MM.1S (cell line): Measurements from ENCODE around the gene DTL.

Experiments used
- DNase-seq: peaks from one replicate; pipeline ENCODE4 v3.0.0-alpha.2; 2015
- H2AFZ ChIP-seq: fragments of 300-600 bp; sonication (generic); 2 replicates; pipeline ENCODE4 v1.6.0; 2016; ENCODE audit warnings: antibody characterized with exemption, low read length
- H3F3A ChIP-seq: fragments of 300-600 bp; sonication (generic); 2 replicates; pipeline ENCODE4 v1.6.1; 2016; ENCODE audit warnings: mild to moderate bottlenecking, antibody characterized with exemption, low read length, moderate library complexity, mixed read lengths; ENCODE audit not compliant: insufficient read depth
- H3K27ac ChIP-seq: fragments of 300-600 bp; sonication (generic); 2 replicates; pipeline ENCODE4 v1.5.1; 2016; ENCODE audit warnings: mild to moderate bottlenecking, low read length
- H3K27me3 ChIP-seq: fragments of 300-600 bp; sonication (generic); replicated peaks from 2 replicates; pipeline ENCODE4 v1.6.0; 2016; ENCODE audit warnings: low read length; ENCODE audit not compliant: insufficient read depth
- H3K36me3 ChIP-seq: fragments of 300-600 bp; sonication (generic); replicated peaks from 2 replicates; pipeline ENCODE4 v1.6.1; 2016; ENCODE audit warnings: mild to moderate bottlenecking, low read length, mixed read lengths; ENCODE audit not compliant: insufficient read depth
- H3K4me1 ChIP-seq: fragments of 300-600 bp; sonication (generic); 2 replicates; pipeline ENCODE4 v1.6.1; 2016; ENCODE audit warnings: low read length, mixed read lengths
- H3K4me2 ChIP-seq: fragments of 300-600 bp; sonication (generic); 2 replicates; pipeline ENCODE4 v1.6.0; 2016; ENCODE audit warnings: low read depth, low read length
- H3K4me3 ChIP-seq: fragments of 300-600 bp; sonication (generic); 2 replicates; pipeline ENCODE4 v1.5.1; 2016; ENCODE audit warnings: low read length, mixed read lengths
- H3K79me2 ChIP-seq: fragments of 300-600 bp; sonication (generic); 2 replicates; pipeline ENCODE4 v1.6.1; 2016; ENCODE audit warnings: mixed run types, low read length, mixed read lengths
- H3K9ac ChIP-seq: fragments of 300-600 bp; sonication (generic); 2 replicates; pipeline ENCODE4 v1.6.1; 2016; ENCODE audit warnings: low read length, mixed read lengths
- H3K9me2 ChIP-seq: fragments of 300-600 bp; sonication (generic); replicated peaks from 2 replicates; pipeline ENCODE4 v1.6.1; 2016; ENCODE audit warnings: mild to moderate bottlenecking, low read length, mixed read lengths; ENCODE audit not compliant: insufficient read depth
- H3K9me3 ChIP-seq: fragments of 300-600 bp; sonication (generic); replicated peaks from 2 replicates; pipeline ENCODE4 v1.6.1; 2016; ENCODE audit warnings: mild to moderate bottlenecking, low read length, mixed read lengths; ENCODE audit not compliant: insufficient read depth
- H4K20me1 ChIP-seq: fragments of 300-600 bp; sonication (generic); 2 replicates; pipeline ENCODE4 v1.6.1; 2016; ENCODE audit warnings: mild to moderate bottlenecking, low read length, moderate library complexity, mixed read lengths; ENCODE audit not compliant: insufficient read depth
- EZH2 ChIP-seq: fragments of 300-600 bp; sonication (generic); optimal IDR thresholded peaks from 2 replicates; pipeline ENCODE3; 2017; ENCODE audit warnings: low read depth, mild to moderate bottlenecking, antibody characterized with exemption, low read length, mixed read lengths
- EZH2phosphoT487 ChIP-seq: fragments of 300-600 bp; sonication (generic); IDR thresholded peaks from 2 replicates; pipeline ENCODE4 v1.6.1; 2018; ENCODE audit warnings: antibody characterized with exemption, low read length
- TF ChIP-seq, protein P1 (sequence below): fragments of 300-600 bp; sonication (generic); IDR thresholded peaks from 2 replicates; pipeline ENCODE4 v1.5.1; 2016; ENCODE audit warnings: antibody characterized with exemption, low read length, mixed read lengths

Gene DTL

DNA sequence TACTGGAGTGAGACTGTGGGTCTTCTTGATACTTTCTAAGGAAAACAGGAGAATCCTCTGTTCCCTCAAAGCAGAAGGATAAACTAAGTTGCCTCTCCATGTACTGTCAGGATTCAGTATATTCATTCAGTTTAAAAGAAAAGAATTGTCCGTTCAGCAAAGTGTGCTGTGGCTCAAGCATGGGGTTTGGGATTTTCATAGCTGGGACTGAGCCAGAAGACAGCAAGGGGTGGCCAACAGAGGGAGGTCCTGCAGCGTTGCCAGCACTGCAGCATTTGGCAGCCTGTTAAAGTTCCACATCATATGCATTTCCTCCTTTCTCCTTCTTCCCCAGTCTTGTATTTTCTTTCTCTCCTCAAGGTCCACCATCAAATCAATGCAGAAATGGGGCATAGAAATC is 75.1 kb downstream of the DTL start:
- Histone ChIP-seq H3K4me2 (no peak overlapping the region), H3K36me3 (no peaks in the 10 kb centered on the region), H3K9ac (no peak overlapping the region), H3K9me2 (no peaks in the 10 kb centered on the region), H2AFZ (no peak overlapping the region), H3K4me1 (0 out of 2 replicates have a peak, but pooled peaks cover under 1% of the 10 kb centered on the region), H4K20me1 (no peaks in the 10 kb centered on the region), H3K79me2 (no peaks in the 10 kb centered on the region), H3F3A (no peaks in the 10 kb centered on the region), H3K9me3 (no peaks in the 10 kb centered on the region), H3K4me3 (no peak overlapping the region), H3K27ac (no peak overlapping the region), H3K27me3 (no peaks in the 10 kb centered on the region)
- TF ChIP-seq, protein P1, sequence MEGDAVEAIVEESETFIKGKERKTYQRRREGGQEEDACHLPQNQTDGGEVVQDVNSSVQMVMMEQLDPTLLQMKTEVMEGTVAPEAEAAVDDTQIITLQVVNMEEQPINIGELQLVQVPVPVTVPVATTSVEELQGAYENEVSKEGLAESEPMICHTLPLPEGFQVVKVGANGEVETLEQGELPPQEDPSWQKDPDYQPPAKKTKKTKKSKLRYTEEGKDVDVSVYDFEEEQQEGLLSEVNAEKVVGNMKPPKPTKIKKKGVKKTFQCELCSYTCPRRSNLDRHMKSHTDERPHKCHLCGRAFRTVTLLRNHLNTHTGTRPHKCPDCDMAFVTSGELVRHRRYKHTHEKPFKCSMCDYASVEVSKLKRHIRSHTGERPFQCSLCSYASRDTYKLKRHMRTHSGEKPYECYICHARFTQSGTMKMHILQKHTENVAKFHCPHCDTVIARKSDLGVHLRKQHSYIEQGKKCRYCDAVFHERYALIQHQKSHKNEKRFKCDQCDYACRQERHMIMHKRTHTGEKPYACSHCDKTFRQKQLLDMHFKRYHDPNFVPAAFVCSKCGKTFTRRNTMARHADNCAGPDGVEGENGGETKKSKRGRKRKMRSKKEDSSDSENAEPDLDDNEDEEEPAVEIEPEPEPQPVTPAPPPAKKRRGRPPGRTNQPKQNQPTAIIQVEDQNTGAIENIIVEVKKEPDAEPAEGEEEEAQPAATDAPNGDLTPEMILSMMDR, result no peak
- TF ChIP-seq EZH2phosphoT487 (no peak), EZH2 (no peak)
- DNase-seq, result no peak

DNA sequence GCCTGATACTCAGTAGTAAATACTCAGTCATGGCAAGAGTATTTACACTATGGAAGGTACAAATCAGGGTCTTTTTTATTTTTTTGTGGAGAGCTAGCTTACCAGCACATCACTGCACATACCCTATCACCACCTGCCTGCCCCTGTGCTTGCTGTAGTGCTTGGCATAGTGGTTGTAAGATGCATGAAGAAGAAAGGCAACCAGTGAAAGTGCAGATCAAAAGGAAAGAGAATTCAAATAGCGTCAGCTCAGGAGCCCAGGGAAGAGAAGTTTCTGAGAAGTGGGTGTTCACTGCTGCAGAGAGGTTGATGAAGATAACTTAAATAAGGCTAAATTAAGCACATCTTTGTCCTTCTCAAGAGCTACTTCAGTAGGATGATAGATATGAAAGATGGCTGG is 76.0 kb downstream of the DTL start:
- no peaks in the 10 kb centered on the region for H3K9me3 ChIP-seq
- no peaks in the 10 kb centered on the region for H3K36me3 ChIP-seq
- no peak overlapping the region for H3K4me2 ChIP-seq
- H3F3A ChIP-seq, result no peaks in the 10 kb centered on the region
- H3K9ac ChIP-seq, result no peak overlapping the region
- H2AFZ ChIP-seq, result no peak overlapping the region
- no peaks in the 10 kb centered on the region for H4K20me1 ChIP-seq
- no peak for TF ChIP-seq EZH2phosphoT487
- no peak for TF ChIP-seq EZH2
- TF ChIP-seq, protein P1, result no peak
- H3K9me2 ChIP-seq, result no peaks in the 10 kb centered on the region
- H3K4me1 ChIP-seq, result no peaks in the 10 kb centered on the region
- H3K27me3 ChIP-seq, result no peaks in the 10 kb centered on the region
- no peak overlapping the region for H3K27ac ChIP-seq
- no peak overlapping the region for H3K4me3 ChIP-seq
- DNase-seq, result no peak
- no peaks in the 10 kb centered on the region for H3K79me2 ChIP-seq

DNA sequence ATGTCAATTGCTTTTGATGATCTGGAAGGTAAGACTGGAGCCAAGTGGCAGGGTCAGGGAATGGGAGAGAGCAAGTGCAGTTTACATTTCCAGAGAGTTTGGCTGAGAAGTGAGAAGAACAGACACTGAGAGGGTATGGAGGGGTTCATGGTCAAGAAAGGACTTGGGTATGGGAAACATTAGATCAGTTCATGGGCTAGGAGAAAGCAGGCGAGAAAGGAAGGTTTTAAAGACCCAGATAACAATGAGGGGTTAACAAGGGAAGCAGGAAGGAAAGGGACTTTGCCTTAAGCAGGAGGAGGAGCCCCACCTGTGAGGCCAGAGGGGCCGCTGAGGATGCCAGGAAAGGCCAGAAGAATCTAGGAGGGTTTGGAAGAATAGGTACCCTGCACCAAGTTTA is 78.2 kb downstream of the DTL start:
- TF ChIP-seq EZH2phosphoT487 (no peak), EZH2 (no peak)
- TF ChIP-seq, protein P1, result no peak
- no peak overlapping the region for H3K9ac ChIP-seq
- H3K36me3 ChIP-seq, result no peaks in the 10 kb centered on the region

More for the DNA sequence above, 78.2 kb downstream of the DTL start:
- no peak for DNase-seq
- H2AFZ ChIP-seq, result no peak overlapping the region
- no peaks in the 10 kb centered on the region for H3F3A ChIP-seq
- H4K20me1 ChIP-seq, result no peaks in the 10 kb centered on the region
- H3K27ac ChIP-seq, result no peak overlapping the region
- no peaks in the 10 kb centered on the region for H3K9me3 ChIP-seq
- H3K4me1 ChIP-seq, result peaks cover 7% of the 10 kb centered on the region
- H3K27me3 ChIP-seq, result no peaks in the 10 kb centered on the region
- H3K4me3 ChIP-seq, result no peak overlapping the region
- H3K4me2 ChIP-seq, result no peak overlapping the region
- H3K9me2 ChIP-seq, result no peaks in the 10 kb centered on the region
- H3K79me2 ChIP-seq, result no peaks in the 10 kb centered on the region
